Osteocyte (in vitro differentiated cells): Measurements from ENCODE around the gene AQP3. TPM values are rescaled to one million over a fixed set of nuclear protein-coding genes. Genes with fewer than 3 reads are reported as not detected.
"Not testable (repeated sequence)": the region's sequence is repeated elsewhere in the genome, so short reads cannot be mapped to it uniquely, and the experiment has no call there.

Source experiments
- DNase-seq: peaks from one replicate; pipeline ENCODE4 v3.0.0; 2021; ENCODE audit warnings: mixed read lengths; ENCODE audit not compliant: unreplicated experiment; ENCODE audit errors: extremely low spot score
- H3K27ac Mint-ChIP-seq: one replicate; pipeline ENCODE4 v1.8.0; 2021; ENCODE audit warnings: mild to moderate bottlenecking, mixed read lengths; ENCODE audit not compliant: unreplicated experiment
- H3K27me3 Mint-ChIP-seq: one replicate; pipeline ENCODE4 v1.8.0; 2021; ENCODE audit warnings: mixed read lengths; ENCODE audit not compliant: unreplicated experiment
- H3K36me3 Mint-ChIP-seq: one replicate; pipeline ENCODE4 v1.8.0; 2021; ENCODE audit warnings: mixed read lengths; ENCODE audit not compliant: unreplicated experiment
- H3K4me1 Mint-ChIP-seq: one replicate; pipeline ENCODE4 v1.8.0; 2021; ENCODE audit warnings: mixed read lengths; ENCODE audit not compliant: unreplicated experiment
- H3K4me3 Mint-ChIP-seq: one replicate; pipeline ENCODE4 v1.8.0; 2021; ENCODE audit warnings: mild to moderate bottlenecking, moderate library complexity, mixed read lengths; ENCODE audit not compliant: unreplicated experiment
- H3K9me3 Mint-ChIP-seq: one replicate; pipeline ENCODE4 v1.8.0; 2021; ENCODE audit warnings: mixed read lengths; ENCODE audit not compliant: unreplicated experiment
- CTCF ChIP-seq: fragments of 200-600 bp; sonication (generic); IDR thresholded peaks from 2 replicates; pipeline ENCODE4 v1.5.0; 2021; ENCODE audit warnings: antibody characterized with exemption, mild to moderate bottlenecking, moderate library complexity
- total RNA-seq: library from RNA; stranded (reverse); gene quantifications from 2 replicates; pipeline ENCODE4 v1.2.1, GENCODE V29; 2021

AQP3 gene
- total RNA-seq, 1 donor from 2014 or later: 0.86 TPM

GRCh38 chr9:33430942-33431341 is 16.5 kb downstream of the AQP3 start:
- Mint-ChIP-seq H3K27me3 (no peaks in the 10 kb centered on the region), H3K27ac (no peak overlapping the region), H3K4me1 (peaks cover 1% of the 10 kb centered on the region), H3K9me3 (no peaks in the 10 kb centered on the region), H3K36me3 (no peaks in the 10 kb centered on the region), H3K4me3 (no peak overlapping the region)
- TF ChIP-seq CTCF: no peak
- DNase-seq: no peak

GRCh38 chr9:33429256-33429985 is 18.0 kb downstream of the AQP3 start:
- Mint-ChIP-seq H3K4me3 (no peak overlapping the region), H3K4me1 (no peaks in the 10 kb centered on the region), H3K27ac (no peak overlapping the region), H3K9me3 (no peaks in the 10 kb centered on the region), H3K36me3 (no peaks in the 10 kb centered on the region), H3K27me3 (no peaks in the 10 kb centered on the region)
- DNase-seq: no peak
- TF ChIP-seq CTCF: no peak

- Mint-ChIP-seq H3K27ac (no peak overlapping the region), H3K4me3 (no peak overlapping the region), H3K9me3 (no peaks in the 10 kb centered on the region), H3K27me3 (no peaks in the 10 kb centered on the region), H3K4me1 (no peaks in the 10 kb centered on the region), H3K36me3 (no peaks in the 10 kb centered on the region)
- no peak for DNase-seq
- TF ChIP-seq CTCF: no peak
Measured at GRCh38 chr9:33426843-33427293, 20.5 kb downstream of the AQP3 start.

- Mint-ChIP-seq H3K27ac (no peak overlapping the region), H3K9me3 (no peaks in the 10 kb centered on the region), H3K4me3 (no peak overlapping the region), H3K36me3 (no peaks in the 10 kb centered on the region), H3K27me3 (peaks cover 5% of the 10 kb centered on the region), H3K4me1 (no peaks in the 10 kb centered on the region)
- TF ChIP-seq CTCF: no peak
- DNase-seq: no peak
Measured at GRCh38 chr9:33425128-33425533, 22.3 kb downstream of the AQP3 start.

- not testable (repeated sequence) for H3K9me3 Mint-ChIP-seq
Measured at GRCh38 chr9:33424492-33424891, 22.9 kb downstream of the AQP3 start.

GRCh38 chr9:33424043-33424442 is 23.4 kb downstream of the AQP3 start:
- H3K27me3 Mint-ChIP-seq: peaks cover 14% of the 10 kb centered on the region
- H3K36me3 Mint-ChIP-seq, H3K4me3 Mint-ChIP-seq, H3K9me3 Mint-ChIP-seq, H3K27ac Mint-ChIP-seq, DNase-seq, H3K4me1 Mint-ChIP-seq: not testable (repeated sequence)

More at GRCh38 chr9:33424492-33424891, 22.9 kb downstream of the AQP3 start:
- H3K27me3 Mint-ChIP-seq: peaks cover 10% of the 10 kb centered on the region
- not testable (repeated sequence) for H3K36me3 Mint-ChIP-seq, H3K27ac Mint-ChIP-seq, H3K4me1 Mint-ChIP-seq, H3K4me3 Mint-ChIP-seq, DNase-seq
